HCT116 (cell line): Measurements from ENCODE around the gene KRT33A.

ENCODE experiments used
- CEBPB ChIP-seq: IDR thresholded peaks from 2 replicates; pipeline ENCODE4 v1.6.1; 2012; ENCODE audit warnings: low read depth
- CTCF ChIP-seq, 3 experiments: fragments of 200-600 bp in 1 of 3; sonication (generic) in 1 of 3; IDR thresholded peaks in 2 of 3; conservative IDR thresholded peaks in 1 of 3; 2 replicates each; pipeline ENCODE4 v1.5.1; 2012 to 2017; ENCODE audit warnings: low read depth in 2 of 3, low read length in 2 of 3, antibody characterized with exemption in 1 of 3, borderline replicate concordance in 1 of 3, control low read depth in 1 of 3, mild to moderate bottlenecking in 1 of 3, mixed read lengths in 1 of 3, mixed run types in 1 of 3, moderate library complexity in 1 of 3; ENCODE audit not compliant: insufficient read depth in 1 of 3
- JUND ChIP-seq: IDR thresholded peaks from 2 replicates; pipeline ENCODE4 v1.6.1; 2012
- POLR2A ChIP-seq: IDR thresholded peaks from 2 replicates; pipeline ENCODE4 v1.7.0; 2011; ENCODE audit warnings: borderline replicate concordance; ENCODE audit not compliant: insufficient read depth, insufficient read length; ENCODE audit errors: extremely low read depth
- TCF7L2 ChIP-seq: IDR thresholded peaks from 2 replicates; pipeline ENCODE4 v1.7.0; 2011; ENCODE audit warnings: borderline replicate concordance, inconsistent platforms; ENCODE audit not compliant: insufficient read depth, insufficient read length; ENCODE audit errors: extremely low read depth

GRCh38 chr17:41322903-41323895, 27.4 kb downstream of the KRT33A start:
- no peak for TF ChIP-seq CEBPB
- no peak for TF ChIP-seq POLR2A
- no peak for TF ChIP-seq CTCF (IDR thresholded peaks at IDR 0.05 in 2 of 3, conservative IDR thresholded peaks at IDR 0.05 in 1 of 3; ENCODE audit: borderline replicate concordance in 1 of 3, insufficient read depth in 1 of 3, low read depth in 2 of 3, low read length in 2 of 3)
- TF ChIP-seq TCF7L2: no peak
- no peak for TF ChIP-seq JUND
